Measurements from ENCODE around the gene XPNPEP1. TPM values are rescaled to one million over a fixed set of nuclear protein-coding genes. Genes with fewer than 3 reads are reported as not detected.

XPNPEP1 gene
- total RNA-seq, 6 experiments from 2014 or later: 13.9 to 57.8 (median 29.4) TPM

GRCh38 chr10:109963439-109963838 is 40.1 kb upstream of the XPNPEP1 start:
- ATAC-seq: no peak

GRCh38 chr10:109962247-109962646 is 38.9 kb upstream of the XPNPEP1 start:
- DNase-seq: no peak
- TF ChIP-seq POLR2A (IDR thresholded peaks at IDR 0.05): no peak
- TF ChIP-seq CTCF (IDR thresholded peaks at IDR 0.05): no peak
- Histone ChIP-seq H3K4me1 (peaks cover 0 to 14% (median 4%) of the 10 kb centered on the region in 4 donors), H3K4me3 (no peak overlapping the region), H3K27ac (no peak overlapping the region), H3K9me3 (no peaks in the 10 kb centered on the region), H3K36me3 (no peaks in the 10 kb centered on the region), H3K27me3 (no peaks in the 10 kb centered on the region)
- no CpG with 5 or more reads among the region's 1 CpG for WGBS (ENCODE audit: insufficient coverage, low coverage, low lambda C conversion rate, missing lambda C conversion rate)
- intact Hi-C loops (cut with DNase I): no loop called here
- ATAC-seq: no peak

More at GRCh38 chr10:109963439-109963838, 40.1 kb upstream of the XPNPEP1 start:
- peaks cover 0 to 22% (median 4%) of the 10 kb centered on the region in 4 donors for H3K4me1 ChIP-seq
- no peaks in the 10 kb centered on the region for H3K9me3 ChIP-seq
- no peak for TF ChIP-seq POLR2A (IDR thresholded peaks at IDR 0.05)
- no peak for TF ChIP-seq CTCF (IDR thresholded peaks at IDR 0.05)
- no peak for DNase-seq
- H3K27ac ChIP-seq: no peak overlapping the region
- H3K36me3 ChIP-seq: no peaks in the 10 kb centered on the region
- H3K27me3 ChIP-seq: no peaks in the 10 kb centered on the region
- intact Hi-C loops (cut with DNase I): no loop called here
- no peak overlapping the region for H3K4me3 ChIP-seq
- WGBS (ENCODE audit: insufficient coverage, low coverage, low lambda C conversion rate, missing lambda C conversion rate): 63% methylated on average over 5 of the region's 5 CpGs

- no peaks in the 10 kb centered on the region for H3K36me3 ChIP-seq
- H3K4me3 ChIP-seq: no peak overlapping the region
- no peaks in the 10 kb centered on the region for H3K27me3 ChIP-seq
- WGBS (ENCODE audit: insufficient coverage, low coverage, low lambda C conversion rate, missing lambda C conversion rate): 71% methylated on average over 5 of the region's 5 CpGs
- H3K4me1 ChIP-seq: peaks cover 0 to 12% (median 4%) of the 10 kb centered on the region in 4 donors
- no peak overlapping the region for H3K27ac ChIP-seq
- intact Hi-C loops (cut with DNase I): no loop called here
- no peak for TF ChIP-seq CTCF (IDR thresholded peaks at IDR 0.05)
- no peak for TF ChIP-seq POLR2A (IDR thresholded peaks at IDR 0.05)
- no peak for ATAC-seq
- H3K9me3 ChIP-seq: no peaks in the 10 kb centered on the region
- no peak for DNase-seq
Measured at GRCh38 chr10:109961174-109962001, 38.1 kb upstream of the XPNPEP1 start.

GRCh38 chr10:109960682-109961081 is 37.4 kb upstream of the XPNPEP1 start:
- ATAC-seq (no peak), DNase-seq (no peak)
- WGBS (ENCODE audit: insufficient coverage, low coverage, low lambda C conversion rate, missing lambda C conversion rate): 80% methylated on average over 2 of the region's 2 CpGs
- H3K27ac ChIP-seq: no peak overlapping the region
- no peaks in the 10 kb centered on the region for H3K36me3 ChIP-seq
- TF ChIP-seq POLR2A (IDR thresholded peaks at IDR 0.05) (no peak), CTCF (IDR thresholded peaks at IDR 0.05) (no peak)
- H3K9me3 ChIP-seq: no peaks in the 10 kb centered on the region
- H3K4me1 ChIP-seq: peaks cover 0 to 7% (median under 1%) of the 10 kb centered on the region in 4 donors
- H3K4me3 ChIP-seq: no peak overlapping the region
- intact Hi-C loops (cut with DNase I): no loop called here
- no peaks in the 10 kb centered on the region for H3K27me3 ChIP-seq
